H9 (cell line): ENCODE measurements around the gene RBP2. TPM values are rescaled to one million over a fixed set of nuclear protein-coding genes. Genes with fewer than 3 reads are reported as not detected.
A peak's percentile ranks its signal among the peaks of the same experiment; 100 is the strongest.

ENCODE experiments used
- DNase-seq: peaks from one replicate; pipeline ENCODE4 v3.0.0-alpha.2; 2017
- H2AFZ ChIP-seq: one replicate; pipeline ENCODE4 v1.6.1; 2013; ENCODE audit warnings: mild to moderate bottlenecking, low read length, control low read depth, moderate library complexity
- H2AK5ac ChIP-seq: 2 replicates; pipeline ENCODE4 v1.6.1; 2013; ENCODE audit warnings: low read length, control low read depth, mixed read lengths; ENCODE audit not compliant: insufficient read length
- H2BK120ac ChIP-seq: one replicate; pipeline ENCODE4 v1.6.1; 2013; ENCODE audit warnings: low read depth, mild to moderate bottlenecking, low read length, control low read depth, inconsistent platforms; ENCODE audit not compliant: poor library complexity, severe bottlenecking
- H2BK12ac ChIP-seq: 2 replicates; pipeline ENCODE4 v1.6.1; 2013; ENCODE audit warnings: low read length, control low read depth, mixed read lengths, low read depth; ENCODE audit not compliant: insufficient read length
- H2BK15ac ChIP-seq: 2 replicates; pipeline ENCODE4 v1.6.1; 2013; ENCODE audit warnings: low read depth, low read length, control low read depth
- H2BK20ac ChIP-seq: one replicate; pipeline ENCODE4 v1.6.1; 2013; ENCODE audit warnings: low read depth, mild to moderate bottlenecking, low read length, control low read depth, inconsistent platforms; ENCODE audit not compliant: poor library complexity, severe bottlenecking
- H2BK5ac ChIP-seq: 2 replicates; pipeline ENCODE4 v1.6.1; 2013; ENCODE audit warnings: low read length, control low read depth, mixed read lengths; ENCODE audit not compliant: insufficient read length
- H3K14ac ChIP-seq: 2 replicates; pipeline ENCODE4 v1.6.1; 2013; ENCODE audit warnings: low read length, control low read depth; ENCODE audit not compliant: insufficient read depth
- H3K18ac ChIP-seq: 2 replicates; pipeline ENCODE4 v1.6.1; 2013; ENCODE audit warnings: low read depth, mild to moderate bottlenecking, mixed read lengths, low read length, control low read depth; ENCODE audit not compliant: insufficient read length
- H3K23ac ChIP-seq: 2 replicates; pipeline ENCODE4 v1.6.1; 2013; ENCODE audit warnings: low read length, control low read depth, mixed read lengths, low read depth; ENCODE audit not compliant: insufficient read length
- H3K23me2 ChIP-seq: 2 replicates; pipeline ENCODE4 v1.6.1; 2013; ENCODE audit warnings: low read depth, mild to moderate bottlenecking, mixed read lengths, low read length, control low read depth; ENCODE audit not compliant: insufficient read length, poor library complexity, severe bottlenecking
- H3K27ac ChIP-seq: 2 replicates; pipeline ENCODE4 v1.5.1; 2013; ENCODE audit warnings: low read length, control low read depth, mixed read lengths, low read depth; ENCODE audit not compliant: insufficient read length
- H3K27me3 ChIP-seq: 2 replicates; pipeline ENCODE4 v1.6.1; 2013; ENCODE audit warnings: low read length, control low read depth, inconsistent platforms; ENCODE audit not compliant: insufficient read depth
- H3K4ac ChIP-seq: 2 replicates; pipeline ENCODE4 v1.6.1; 2013; ENCODE audit warnings: low read depth, mild to moderate bottlenecking, control low read depth, inconsistent platforms, low read length, moderate library complexity
- H3K4me1 ChIP-seq: 2 replicates; pipeline ENCODE4 v1.6.1; 2013; ENCODE audit warnings: low read length, control low read depth, inconsistent platforms; ENCODE audit not compliant: insufficient read depth
- H3K4me2 ChIP-seq: 2 replicates; pipeline ENCODE4 v1.6.1; 2013; ENCODE audit warnings: low read length, control low read depth, mixed read lengths; ENCODE audit not compliant: insufficient read length, insufficient read depth
- H3K56ac ChIP-seq: 2 replicates; pipeline ENCODE4 v1.6.1; 2013; ENCODE audit warnings: low read depth, mild to moderate bottlenecking, mixed read lengths, low read length, control low read depth; ENCODE audit not compliant: insufficient read length
- H3K79me1 ChIP-seq: 2 replicates; pipeline ENCODE4 v1.6.1; 2013; ENCODE audit warnings: low read depth, mild to moderate bottlenecking, moderate library complexity, low read length, control low read depth, inconsistent platforms; ENCODE audit not compliant: insufficient read depth, poor library complexity, severe bottlenecking
- H3K79me2 ChIP-seq: 2 replicates; pipeline ENCODE4 v1.6.1; 2013; ENCODE audit warnings: low read length, control low read depth, inconsistent platforms; ENCODE audit not compliant: insufficient read depth
- H3K9ac ChIP-seq: 2 replicates; pipeline ENCODE4 v1.6.1; 2013; ENCODE audit warnings: low read length, control low read depth, mixed read lengths; ENCODE audit not compliant: insufficient read length; ENCODE audit errors: extremely low read depth
- H3K9me3 ChIP-seq: one replicate; pipeline ENCODE4 v1.6.1; 2013; ENCODE audit warnings: low read depth, low read length, inconsistent platforms; ENCODE audit not compliant: control insufficient read depth
- H3T11ph ChIP-seq: one replicate; pipeline ENCODE4 v1.6.1; 2013; ENCODE audit warnings: mild to moderate bottlenecking, low read length, control low read depth, inconsistent platforms
- H4K20me1 ChIP-seq: one replicate; pipeline ENCODE4 v1.6.1; 2013; ENCODE audit not compliant: control insufficient read depth, insufficient read length, insufficient read depth
- H4K5ac ChIP-seq: 2 replicates; pipeline ENCODE4 v1.6.1; 2013; ENCODE audit warnings: low read depth, mild to moderate bottlenecking, mixed read lengths, low read length, control low read depth; ENCODE audit not compliant: insufficient read length
- H4K8ac ChIP-seq: replicated peaks from 2 replicates; pipeline ENCODE4 v1.6.1; 2013; ENCODE audit warnings: low read length, control low read depth, mixed read lengths, low read depth; ENCODE audit not compliant: insufficient read length
- H4K91ac ChIP-seq: 2 replicates; pipeline ENCODE4 v1.6.1; 2013; ENCODE audit warnings: low read depth, mild to moderate bottlenecking, moderate library complexity, mixed read lengths, low read length, control low read depth; ENCODE audit not compliant: insufficient read length
- H3K27ac Mint-ChIP-seq, 3 experiments: 2 replicates in 2 of 3; 3 replicates in 1 of 3; pipeline ENCODE4 v1.8.0; 2020 to 2021; ENCODE audit warnings: mixed read lengths in 3 of 3, mild to moderate bottlenecking in 1 of 3, moderate library complexity in 1 of 3
- H3K27me3 Mint-ChIP-seq: 2 replicates; pipeline ENCODE4 v1.8.0; 2021; ENCODE audit warnings: low read depth, mild to moderate bottlenecking, moderate library complexity, mixed read lengths
- H3K36me3 Mint-ChIP-seq, 3 experiments: 2 replicates in 2 of 3; 3 replicates in 1 of 3; pipeline ENCODE4 v1.8.0; 2020 to 2021; ENCODE audit warnings: low read depth in 3 of 3, mixed read lengths in 3 of 3; ENCODE audit not compliant: insufficient read depth in 1 of 3
- H3K4me1 Mint-ChIP-seq, 2 experiments: 2 replicates each; pipeline ENCODE4 v1.8.0; 2020; ENCODE audit warnings: mixed read lengths in 2 of 2
- H3K4me3 Mint-ChIP-seq, 2 experiments: 2 replicates in 1 of 2; 3 replicates in 1 of 2; pipeline ENCODE4 v1.8.0; 2020 to 2021; ENCODE audit warnings: mild to moderate bottlenecking in 2 of 2, mixed read lengths in 2 of 2, moderate library complexity in 1 of 2
- H3K9me3 Mint-ChIP-seq, 2 experiments: 2 replicates in 1 of 2; 3 replicates in 1 of 2; pipeline ENCODE4 v1.8.0; 2020; ENCODE audit warnings: mild to moderate bottlenecking in 2 of 2, mixed read lengths in 2 of 2, moderate library complexity in 1 of 2
- WGBS: extraction: QIAGEN DNeasy Blood & Tissue Kit; methylation state at CpG from one replicate; pipeline ENCODE4 v1.1.7; 2013; ENCODE audit warnings: missing lambda C conversion rate, low lambda C conversion rate, mixed read lengths; ENCODE audit not compliant: insufficient read length; ENCODE audit errors: extremely low coverage; 5-methylcytosine and 5-hydroxymethylcytosine counted together
- total RNA-seq: library from RNA; stranded (reverse); gene quantifications from 2 replicates; pipeline ENCODE4 v1.2.1, GENCODE V29; 2021
- TF ChIP-seq, protein P1 (sequence below): fragments of 200-600 bp; sonication (generic); conservative IDR thresholded peaks from 3 replicates; pipeline ENCODE4 v1.8.0; 2021; ENCODE audit warnings: antibody characterized with exemption, mild to moderate bottlenecking

The RBP2 gene
- total RNA-seq, 1 experiment from 2014 or later: not detected

- Histone ChIP-seq H3K27me3 (no peaks in the 10 kb centered on the region; the same call in 1 of the 2 replicates), H3K14ac (no peak overlapping the region), H2BK12ac (no peak overlapping the region), H2BK5ac (no peak overlapping the region), H3K18ac (no peak overlapping the region), H3K4me1 (peaks cover 3% of the 10 kb centered on the region; the same call in 1 of the 2 replicates), H2BK15ac (0 out of 2 replicates have a peak overlapping the region, but pooled peaks have one; percentile 58), H3K4ac (no peak overlapping the region), H3K9me3 (no peaks in the 10 kb centered on the region), H3K23me2 (no peaks in the 10 kb centered on the region), H2AK5ac (no peak overlapping the region), H3K79me1 (no peaks in the 10 kb centered on the region), H3K79me2 (no peaks in the 10 kb centered on the region), H4K8ac (no peak overlapping the region), H3K56ac (no peak overlapping the region), H4K91ac (no peak overlapping the region), H2AFZ (no peak overlapping the region), H3K23ac (no peak overlapping the region), H2BK20ac (no peak overlapping the region), H2BK120ac (no peak overlapping the region), H4K20me1 (peaks cover 3% of the 10 kb centered on the region), H3K27ac (no peak overlapping the region), H3K4me2 (no peak overlapping the region), H4K5ac (no peak overlapping the region), H3T11ph (no peak overlapping the region), H3K9ac (no peak overlapping the region)
- Mint-ChIP-seq H3K4me1 (peaks cover 30 to 37% of the 10 kb centered on the region in 2 experiments), H3K9me3 (0 out of 5 replicates have a peak, but pooled peaks cover 0 to 3% of the 10 kb centered on the region in 2 experiments), H3K27ac (no peak overlapping the region), H3K4me3 (no peak overlapping the region), H3K27me3 (peaks cover 37% of the 10 kb centered on the region), H3K36me3 (peaks cover 0 to 2% (median 0%) of the 10 kb centered on the region in 3 experiments; a peak in 1 of 7 replicates)
- WGBS: no CpG with 5 or more reads among the region's 2 CpGs
- TF ChIP-seq, protein P1, sequence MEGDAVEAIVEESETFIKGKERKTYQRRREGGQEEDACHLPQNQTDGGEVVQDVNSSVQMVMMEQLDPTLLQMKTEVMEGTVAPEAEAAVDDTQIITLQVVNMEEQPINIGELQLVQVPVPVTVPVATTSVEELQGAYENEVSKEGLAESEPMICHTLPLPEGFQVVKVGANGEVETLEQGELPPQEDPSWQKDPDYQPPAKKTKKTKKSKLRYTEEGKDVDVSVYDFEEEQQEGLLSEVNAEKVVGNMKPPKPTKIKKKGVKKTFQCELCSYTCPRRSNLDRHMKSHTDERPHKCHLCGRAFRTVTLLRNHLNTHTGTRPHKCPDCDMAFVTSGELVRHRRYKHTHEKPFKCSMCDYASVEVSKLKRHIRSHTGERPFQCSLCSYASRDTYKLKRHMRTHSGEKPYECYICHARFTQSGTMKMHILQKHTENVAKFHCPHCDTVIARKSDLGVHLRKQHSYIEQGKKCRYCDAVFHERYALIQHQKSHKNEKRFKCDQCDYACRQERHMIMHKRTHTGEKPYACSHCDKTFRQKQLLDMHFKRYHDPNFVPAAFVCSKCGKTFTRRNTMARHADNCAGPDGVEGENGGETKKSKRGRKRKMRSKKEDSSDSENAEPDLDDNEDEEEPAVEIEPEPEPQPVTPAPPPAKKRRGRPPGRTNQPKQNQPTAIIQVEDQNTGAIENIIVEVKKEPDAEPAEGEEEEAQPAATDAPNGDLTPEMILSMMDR: peak; percentile 59
- peak; percentile 36 for DNase-seq
Measured at GRCh38 chr3:139522421-139522820, 46.1 kb upstream of the RBP2 start.
